Panc1 (cell line): ENCODE data around the gene LEMD2. TPM values are rescaled to one million over a fixed set of nuclear protein-coding genes. Genes with fewer than 3 reads are reported as not detected.

Experiments used
- ATAC-seq: fragments of 200-7000 bp; cut with Tn5 transposase; 2 replicates; pipeline ENCODE4 v1.9.1; 2020; ENCODE audit warnings: mild to moderate bottlenecking, moderate library complexity
- BruUV-seq: library from RNA; stranded (reverse); fragments of 400-500 nt; replicated peaks from 2 replicates; lab custom pipeline; 2021; lab: Mats Ljungman, UMichigan
- CTCF ChIA-PET: fragments of 300-600 bp; sonication (Branson Sonifier 250); formaldehyde crosslinking; loops from one replicate; lab custom pipeline; 2022; ENCODE audit warnings: antibody characterized with exemption; lab: Charles Lee
- POLR2A ChIA-PET: fragments of 300-600 bp; sonication (Branson Sonifier 250); formaldehyde crosslinking; loops from one replicate; lab custom pipeline; 2022; ENCODE audit warnings: antibody characterized with exemption; lab: Charles Lee
- DNase-seq: peaks from one replicate; pipeline ENCODE4 v3.0.0-alpha.2; 2010; ENCODE audit warnings: low read depth, low spot score
- H3K27ac ChIP-seq: 2 replicates; pipeline ENCODE4 v1.5.1; 2011; ENCODE audit warnings: mild to moderate bottlenecking, low read length, inconsistent platforms
- H3K27me3 ChIP-seq: fragments of 200-500 bp; sonication (Bioruptor generic); 2 replicates; pipeline ENCODE4 v1.6.0; 2014; ENCODE audit warnings: low read length, inconsistent platforms; ENCODE audit not compliant: control insufficient read depth, insufficient read depth
- H3K36me3 ChIP-seq: fragments of 200-500 bp; sonication (Bioruptor generic); 2 replicates; pipeline ENCODE4 v1.5.1; 2014; ENCODE audit warnings: inconsistent platforms, mild to moderate bottlenecking, low read length, moderate library complexity; ENCODE audit not compliant: control insufficient read depth, insufficient read depth
- H3K4me1 ChIP-seq: 2 replicates; pipeline ENCODE4 v1.5.1; 2011; ENCODE audit warnings: inconsistent platforms, mild to moderate bottlenecking, low read length, moderate library complexity; ENCODE audit not compliant: control insufficient read depth, insufficient read depth
- H3K4me3 ChIP-seq, 2 experiments: 2 replicates each; pipeline ENCODE4 v1.5.1; 2011 to 2012; ENCODE audit warnings: low read depth in 2 of 2, low read length in 2 of 2, mild to moderate bottlenecking in 2 of 2, inconsistent platforms in 1 of 2, moderate library complexity in 1 of 2
- H3K9me3 ChIP-seq: fragments of 200-500 bp; sonication (Bioruptor generic); 2 replicates; pipeline ENCODE4 v1.5.1; 2014; ENCODE audit warnings: low read depth, mild to moderate bottlenecking, inconsistent platforms, low read length, moderate library complexity; ENCODE audit not compliant: control insufficient read depth, insufficient read depth
- CTCF ChIP-seq: fragments of 450-650 bp; IDR thresholded peaks from 2 replicates; pipeline ENCODE4 v1.5.1; 2017; ENCODE audit warnings: mild to moderate bottlenecking
- POLR2AphosphoS5 ChIP-seq: IDR thresholded peaks from 2 replicates; pipeline ENCODE4 v1.6.1; 2012; ENCODE audit warnings: mild to moderate bottlenecking, low read depth, low read length, moderate library complexity
- REST ChIP-seq, 2 experiments: IDR thresholded peaks; 2 replicates each; pipeline ENCODE4 v1.6.1; 2011 to 2012; ENCODE audit warnings: low read depth in 2 of 2, control low read depth in 1 of 2, low read length in 1 of 2, mild to moderate bottlenecking in 1 of 2, moderate library complexity in 1 of 2; ENCODE audit not compliant: insufficient read depth in 1 of 2
- SIN3A ChIP-seq: IDR thresholded peaks from 2 replicates; pipeline ENCODE4 v1.6.1; 2012; ENCODE audit warnings: low read depth, mild to moderate bottlenecking, low read length, moderate library complexity, borderline replicate concordance; ENCODE audit not compliant: insufficient read depth
- TCF7L2 ChIP-seq: IDR thresholded peaks from 2 replicates; pipeline ENCODE4 v1.6.1; 2011; ENCODE audit warnings: mild to moderate bottlenecking, low read depth, low read length, inconsistent platforms
- in situ Hi-C: cut with HindIII; loops from 2 replicates; pipeline ENCODE4 v1.10.0; 2016; ENCODE audit warnings: low sequenced_read_pairs, low pct_unique_long_range_greater_than_20kb
- intact Hi-C: fragments of 100-400 bp; cut with micrococcal nuclease; formaldehyde crosslinking; loops from one replicate; pipeline ENCODE4 v1.10.0; 2022; ENCODE audit not compliant: unreplicated experiment
- total RNA-seq: library from RNA; stranded (reverse); gene quantifications from one replicate; pipeline ENCODE4 v1.2.1, GENCODE V29; 2021; ENCODE audit not compliant: unreplicated experiment

Gene LEMD2
- total RNA-seq, 1 experiment from 2014 or later, result 89.8 TPM

- peaks cover 34% of the 10 kb centered on the region for H3K36me3 ChIP-seq
- H3K4me1 ChIP-seq, result peaks cover 45% of the 10 kb centered on the region
- intact Hi-C loops (no loop called here), in situ Hi-C loops (no loop called here)
- no peaks in the 10 kb centered on the region for H3K9me3 ChIP-seq
- TF ChIP-seq POLR2AphosphoS5 (no peak), REST (IDR thresholded peaks at IDR 0.05; ENCODE audit: insufficient read depth in 1 of 2, low read depth in 2 of 2, low read length in 1 of 2) (no peak), SIN3A (no peak), CTCF (no peak), TCF7L2 (no peak)
- CTCF ChIA-PET, result interaction anchor here (1.7 kb wide), 1 partner anchor 59 kb away, joined by 5 read pairs; no protein-coding TSS in a partner anchor
- no peak for DNase-seq
- no peaks in the 10 kb centered on the region for H3K27me3 ChIP-seq
- H3K4me3 ChIP-seq, result no peak overlapping the region
- BruUV-seq, result no TSS peak
- POLR2A ChIA-PET, result interaction anchor here (0.6 kb wide), 1 partner anchor 128 kb away, joined by 4 read pairs; no protein-coding TSS in a partner anchor
- ATAC-seq, result no peak
- H3K27ac ChIP-seq, result peak overlapping the region; percentile 77; the same call in 1 of the 2 replicates
These were observed 9.0 kb downstream of the LEMD2 start for GRCh38 chr6:33779895-33780294.

GRCh38 chr6:33779290-33779689 is 9.6 kb downstream of the LEMD2 start:
- DNase-seq (no peak), ATAC-seq (no peak)
- no peaks in the 10 kb centered on the region for H3K9me3 ChIP-seq
- POLR2A ChIA-PET, result interaction anchor here (0.6 kb wide), 1 partner anchor 129 kb away, joined by 4 read pairs; no protein-coding TSS in a partner anchor
- no peak overlapping the region; the same call in 1 of the 2 replicates for H3K27ac ChIP-seq
- H3K27me3 ChIP-seq, result no peaks in the 10 kb centered on the region
- H3K36me3 ChIP-seq, result peaks cover 34% of the 10 kb centered on the region
- TF ChIP-seq POLR2AphosphoS5, result no peak
- no peak for TF ChIP-seq CTCF
- no peak for TF ChIP-seq TCF7L2
- no peak for TF ChIP-seq REST (IDR thresholded peaks at IDR 0.05; ENCODE audit: insufficient read depth in 1 of 2, low read depth in 2 of 2, low read length in 1 of 2)
- TF ChIP-seq SIN3A, result no peak
- CTCF ChIA-PET, result interaction anchor here (0.6 to 1.7 kb wide), 2 partner anchors 15 to 60 kb away, joined by 3 to 5 read pairs; no protein-coding TSS in a partner anchor
- BruUV-seq, result no TSS peak
- H3K4me3 ChIP-seq, result no peak overlapping the region
- in situ Hi-C loops (no loop called here), intact Hi-C loops (no loop called here)
- peaks cover 41% of the 10 kb centered on the region for H3K4me1 ChIP-seq
